ENCODE measurements around the gene MAP2K2.
"Not testable (repeated sequence)": the region's sequence is repeated elsewhere in the genome, so short reads cannot be mapped to it uniquely, and the experiment has no call there.

MAP2K2 gene

GRCh38 chr19:4123615-4124568, at the start of gene MAP2K2:
TSS of gene MAP2K2 (minus strand) at chr19:4124122. CDS start at chr19:4123875, 247 bp downstream.
- peak within 1 kb of the TSS; percentile 67 for H3K4me3 ChIP-seq (ENCODE audit: low read depth, low read length)
- TF ChIP-seq MAX (IDR thresholded peaks at IDR 0.05; ENCODE audit: low read depth, low read length) (peak; percentile 83), CTCF (IDR thresholded peaks at IDR 0.05; ENCODE audit: low read depth, low read length) (no peak), MYC (IDR thresholded peaks at IDR 0.05; ENCODE audit: low read depth, low read length) (peak; percentile 75; the same call in 1 of the 2 replicates), POLR2A (IDR thresholded peaks at IDR 0.05; ENCODE audit: extremely low read depth, insufficient read length) (peak; percentile 68)
- DNase-seq (ENCODE audit: low read depth): peak; percentile 87

- no peak overlapping the region for H3K4me3 ChIP-seq (ENCODE audit: low read depth, low read length)
- TF ChIP-seq MAX (IDR thresholded peaks at IDR 0.05; ENCODE audit: low read depth, low read length) (peak; percentile 43), CTCF (IDR thresholded peaks at IDR 0.05; ENCODE audit: low read depth, low read length) (no peak)
- DNase-seq (ENCODE audit: low read depth): peak; percentile 47
Observed at GRCh38 chr19:4172861-4173473, 49.0 kb upstream of the MAP2K2 start.

- H3K4me3 ChIP-seq (ENCODE audit: low read depth, low read length): no peak overlapping the region
- no peak for DNase-seq (ENCODE audit: low read depth)
- TF ChIP-seq MAX (IDR thresholded peaks at IDR 0.05; ENCODE audit: low read depth, low read length) (no peak), CTCF (IDR thresholded peaks at IDR 0.05; ENCODE audit: low read depth, low read length) (no peak), MYC (IDR thresholded peaks at IDR 0.05; ENCODE audit: low read depth, low read length) (no peak), POLR2A (IDR thresholded peaks at IDR 0.05; ENCODE audit: extremely low read depth, insufficient read length) (no peak)
Observed at GRCh38 chr19:4171676-4172075, 47.8 kb upstream of the MAP2K2 start.

- no peak overlapping the region for H3K4me3 ChIP-seq (ENCODE audit: low read depth, low read length)
- TF ChIP-seq POLR2A (IDR thresholded peaks at IDR 0.05; ENCODE audit: extremely low read depth, insufficient read length) (no peak), MYC (IDR thresholded peaks at IDR 0.05; ENCODE audit: low read depth, low read length) (no peak), CTCF (IDR thresholded peaks at IDR 0.05; ENCODE audit: low read depth, low read length) (no peak), MAX (IDR thresholded peaks at IDR 0.05; ENCODE audit: low read depth, low read length) (no peak)
- DNase-seq (ENCODE audit: low read depth): no peak
Observed at GRCh38 chr19:4164262-4164661, 40.3 kb upstream of the MAP2K2 start.

GRCh38 chr19:4161415-4162077, 37.6 kb upstream of the MAP2K2 start:
- no peak for DNase-seq (ENCODE audit: low read depth)
- no peak for TF ChIP-seq MYC (IDR thresholded peaks at IDR 0.05; ENCODE audit: low read depth, low read length)
- no peak for TF ChIP-seq POLR2A (IDR thresholded peaks at IDR 0.05; ENCODE audit: extremely low read depth, insufficient read length)
- no peak for TF ChIP-seq CTCF (IDR thresholded peaks at IDR 0.05; ENCODE audit: low read depth, low read length)
- no peak for TF ChIP-seq MAX (IDR thresholded peaks at IDR 0.05; ENCODE audit: low read depth, low read length)
- H3K4me3 ChIP-seq (ENCODE audit: low read depth, low read length): no peak overlapping the region

GRCh38 chr19:4157971-4158370, 34.0 kb upstream of the MAP2K2 start:
- H3K4me3 ChIP-seq (ENCODE audit: low read depth, low read length); DNase-seq (ENCODE audit: low read depth): not testable (repeated sequence)

Data from NB4 (cell line).